GM21390 (cell line): ENCODE measurements around the gene DMGDH.

Source experiments
- ATAC-seq: cut with Tn5 transposase; IDR thresholded peaks from one replicate; pipeline ENCODE4 v1.9.1; 2021; ENCODE audit not compliant: unreplicated experiment

Gene DMGDH

DNA sequence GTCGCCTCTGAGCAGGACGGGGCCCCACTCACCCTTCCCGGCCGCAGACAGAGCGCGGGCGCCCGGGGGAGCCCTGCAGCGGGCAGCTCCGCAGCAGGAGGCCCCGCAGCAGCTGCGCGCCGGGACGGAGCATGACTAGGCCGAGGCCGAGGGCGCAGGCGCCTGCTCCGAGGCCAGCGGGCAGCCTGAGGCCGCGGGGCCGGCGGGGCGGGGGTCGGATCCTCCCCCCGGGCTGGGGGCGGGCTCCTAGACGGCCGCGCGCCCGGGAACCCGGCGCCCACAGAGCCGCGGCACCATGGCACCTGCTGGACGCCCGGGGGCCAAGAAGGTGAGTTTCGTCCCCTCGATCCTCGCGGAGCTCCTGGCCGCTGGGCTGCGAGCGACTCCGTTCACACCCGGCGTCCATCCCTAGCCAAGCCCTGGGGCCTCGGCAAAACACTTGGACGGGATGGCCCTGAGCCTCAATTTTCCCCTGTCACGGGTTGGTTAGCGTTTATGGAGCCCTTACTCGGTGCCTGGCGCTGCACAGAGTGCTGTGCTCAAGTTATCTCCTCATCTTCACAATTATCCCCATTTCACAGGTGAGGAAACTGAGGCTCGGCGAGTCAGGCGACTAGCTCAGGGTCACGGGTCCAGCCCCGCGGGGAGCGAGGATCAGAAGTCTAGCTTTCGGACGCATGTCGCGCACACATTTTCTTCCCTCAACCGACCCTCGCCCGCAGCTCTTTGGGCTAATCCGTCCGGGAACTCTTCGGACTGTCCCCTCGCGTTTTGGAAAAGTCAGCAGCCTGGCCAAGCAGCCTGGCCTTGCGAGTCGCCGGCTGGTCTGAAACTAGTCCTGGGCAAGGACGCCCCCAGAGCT, at the start of gene DMGDH, which contains the start of gene BHMT2:
Gene DMGDH (minus strand): TSS at position 187 of the 862 bp plus-strand sequence. CDS start 54 bp downstream, at position 133.
Gene BHMT2 (plus strand): TSS at position 280 of the 862 bp plus-strand sequence. CDS start 16 bp downstream, at position 296.
- no peak for ATAC-seq

- ATAC-seq = no peak
These were observed 43.2 kb upstream of the DMGDH start for GRCh38 chr5:79112703-79113058.

DNA sequence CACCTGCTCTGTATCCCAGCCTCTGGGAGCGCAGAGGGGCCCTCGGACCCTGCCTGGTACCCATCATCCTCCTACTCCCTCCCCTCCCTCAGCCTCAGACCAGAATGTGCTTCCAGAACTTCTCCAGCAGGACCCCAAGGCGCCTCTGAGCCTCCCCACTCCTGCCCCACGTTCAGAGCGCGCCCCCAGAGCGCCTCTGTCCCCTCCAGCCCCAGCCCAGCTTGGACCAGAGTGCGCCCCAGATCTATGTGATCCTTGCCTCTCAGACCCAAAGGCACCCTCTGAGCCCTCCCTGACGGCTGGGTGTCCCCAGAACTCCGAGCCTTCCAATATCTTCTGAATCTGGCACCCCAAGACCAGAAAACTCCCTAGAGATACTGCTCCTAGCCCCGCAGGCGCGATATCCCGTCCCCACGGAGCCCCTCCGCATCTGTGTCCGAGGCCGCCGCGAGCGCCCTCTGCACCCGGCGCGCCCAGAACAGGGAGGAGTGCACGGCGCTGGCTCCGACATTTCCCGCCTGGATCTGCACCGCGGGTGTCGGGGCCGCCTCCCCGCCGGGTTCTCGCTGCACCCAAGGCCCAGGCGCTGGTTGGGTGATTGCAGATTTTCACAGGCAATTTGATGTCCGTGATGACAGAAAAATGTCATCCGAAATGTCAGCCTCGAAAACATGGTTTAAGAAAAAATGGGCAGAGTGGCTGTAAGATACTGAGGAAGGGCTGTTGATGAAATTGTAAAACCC, 42.7 kb upstream of the DMGDH start:
- no peak for ATAC-seq

GRCh38 chr5:79111387-79111959, 42.0 kb upstream of the DMGDH start, which contains the start of gene BHMT:
TSS of gene BHMT (plus strand) at chr5:79111809. CDS start at chr5:79111886, 77 bp downstream.
- no peak for ATAC-seq

DNA sequence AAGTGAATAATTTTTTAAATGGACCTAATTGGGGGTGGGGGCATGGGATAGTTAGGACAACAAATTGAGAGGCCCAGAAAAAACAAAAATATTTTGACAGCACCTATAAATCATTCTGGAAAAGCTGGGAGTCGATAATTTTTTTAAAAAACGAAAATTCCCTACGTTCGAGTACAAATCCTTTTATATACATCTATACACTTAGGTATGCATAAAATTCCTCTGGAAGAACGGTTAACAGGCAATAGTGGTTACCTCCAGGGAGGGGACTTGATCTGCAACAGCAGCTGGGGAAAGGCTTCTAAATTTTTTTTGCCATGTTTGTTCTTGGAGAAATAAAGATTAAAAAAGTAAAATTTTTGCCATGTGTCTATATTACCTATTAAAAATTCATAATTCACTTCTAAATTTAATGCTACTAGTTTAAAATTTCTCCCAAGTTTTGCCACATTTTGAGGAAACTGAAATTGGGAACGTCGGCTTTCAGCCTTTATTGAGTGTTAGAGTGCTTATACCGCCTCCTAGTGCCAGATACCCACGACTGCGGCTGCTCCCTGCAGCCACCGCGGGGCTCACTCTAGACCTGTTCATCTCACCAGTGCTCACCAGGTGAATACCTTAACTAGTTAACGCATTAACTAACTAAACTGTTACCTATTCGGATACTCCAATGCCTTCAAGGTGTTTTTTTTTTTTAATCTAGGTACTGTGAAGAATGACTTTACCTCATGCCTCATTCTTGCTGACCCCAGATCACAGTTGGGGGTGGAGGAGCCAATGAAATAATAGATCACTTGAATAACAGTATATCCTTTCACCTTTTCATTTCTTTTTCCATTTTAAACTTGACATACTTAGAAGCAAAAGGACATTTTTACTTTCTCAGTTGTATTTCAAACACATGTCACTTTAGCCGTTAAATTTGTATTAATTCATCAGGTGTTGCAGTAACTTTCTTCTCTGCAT, 40.3 kb upstream of the DMGDH start:
- ATAC-seq = no peak

- ATAC-seq = no peak
These were observed 39.3 kb upstream of the DMGDH start for GRCh38 chr5:79108792-79109191.

GRCh38 chr5:79108086-79108485, 38.6 kb upstream of the DMGDH start:
- no peak for ATAC-seq

DNA sequence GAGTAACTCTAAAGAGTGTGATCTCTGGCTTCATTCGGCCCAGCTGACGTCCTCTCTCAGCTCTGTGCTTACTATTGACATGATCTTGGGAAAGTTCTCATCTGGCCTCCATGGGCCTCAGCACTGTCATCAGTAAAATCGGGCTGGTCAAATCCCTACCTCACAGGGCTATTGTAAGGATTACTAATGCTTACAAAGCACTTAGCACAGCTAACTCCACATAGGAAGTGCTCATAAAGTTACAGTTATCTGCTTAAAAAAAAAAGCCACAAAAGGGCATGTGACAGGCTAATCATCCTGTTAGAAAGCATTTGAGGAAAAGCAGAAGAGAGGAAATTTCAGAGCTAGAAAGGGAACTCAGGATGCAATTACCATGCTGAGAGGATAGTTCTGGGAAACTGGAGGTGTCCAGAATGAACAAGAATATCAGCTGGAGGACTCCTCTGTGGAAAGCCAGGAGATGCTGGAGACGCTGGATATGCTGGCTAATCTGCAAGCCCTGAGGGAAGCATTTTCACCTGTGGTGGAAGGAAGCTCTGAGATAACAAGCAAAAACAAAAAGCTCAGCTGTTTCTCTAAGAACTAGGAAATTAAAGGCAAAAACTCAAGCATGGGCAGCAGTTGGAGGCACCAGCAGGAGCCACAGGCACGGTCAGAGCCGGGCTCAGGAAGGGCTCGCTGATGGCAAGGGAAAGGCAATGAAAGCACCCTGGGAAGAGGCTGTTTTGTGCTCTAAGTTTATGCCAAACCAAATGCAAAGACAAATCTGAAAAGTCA, 37.7 kb upstream of the DMGDH start:
- ATAC-seq = no peak

GRCh38 chr5:79105868-79106267, 36.4 kb upstream of the DMGDH start:
- ATAC-seq = no peak

DNA sequence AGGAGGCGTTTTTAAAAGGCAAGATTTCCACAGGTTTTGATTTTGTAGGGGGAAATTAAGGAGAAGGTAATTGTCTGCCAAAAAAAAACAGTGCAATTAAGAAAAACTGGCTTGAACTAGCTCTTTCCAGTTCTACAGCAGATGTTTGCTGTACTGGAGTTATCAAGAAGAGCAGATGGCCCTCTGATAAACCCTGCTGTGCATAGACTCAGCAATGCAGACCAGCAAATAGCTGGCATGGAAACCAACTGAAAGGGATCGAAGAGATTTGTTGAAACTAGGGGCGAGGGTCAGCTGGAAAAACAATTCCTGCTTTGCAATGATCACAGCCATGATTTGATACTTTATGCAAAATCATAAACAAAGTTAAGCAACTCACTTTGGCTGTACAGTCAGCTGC, 24.3 kb upstream of the DMGDH start:
- no peak for ATAC-seq

- ATAC-seq = no peak
These were observed 21.6 kb upstream of the DMGDH start for GRCh38 chr5:79091064-79091463.

DNA sequence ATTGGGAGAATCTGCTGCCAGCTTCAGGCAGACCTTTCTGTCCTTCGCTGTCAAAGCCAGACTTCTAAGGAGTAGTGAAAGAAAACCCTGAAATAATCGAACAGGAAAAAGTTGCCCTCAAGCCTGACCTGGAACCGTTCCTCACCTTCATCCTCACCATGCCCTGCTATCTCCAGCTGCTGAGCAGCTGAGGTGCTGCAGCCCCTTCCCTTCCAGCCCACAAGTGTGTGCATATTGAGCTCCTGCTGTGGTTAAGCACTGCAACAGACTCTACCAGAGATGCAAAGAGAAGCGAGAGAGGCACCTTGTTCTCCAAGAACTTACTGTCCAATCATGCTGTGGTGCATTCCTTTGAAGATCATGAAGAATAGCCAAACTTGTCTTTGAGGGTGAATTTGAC, 19.0 kb upstream of the DMGDH start:
- no peak for ATAC-seq

DNA sequence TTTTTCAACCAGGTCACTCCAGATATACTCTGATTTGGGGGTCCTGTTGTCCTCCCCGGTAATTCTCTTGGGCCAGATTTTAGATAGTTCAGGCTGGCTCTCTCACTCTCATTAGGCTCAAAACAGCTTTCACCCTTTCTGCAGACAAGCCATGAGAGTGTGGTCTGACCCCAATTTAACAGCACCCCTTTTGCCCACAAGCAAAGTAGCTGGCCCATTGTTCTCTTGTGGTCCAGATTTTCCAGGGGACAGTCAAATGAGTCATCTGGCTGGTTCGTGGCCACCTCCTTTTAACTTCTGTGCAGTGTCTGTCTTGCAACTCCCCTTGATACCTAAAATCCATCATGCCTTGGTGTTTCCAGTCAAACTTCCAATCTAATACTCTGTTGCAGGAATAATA, 16.6 kb upstream of the DMGDH start:
- no peak for ATAC-seq

GRCh38 chr5:79081779-79082178, 12.3 kb upstream of the DMGDH start:
- ATAC-seq = no peak

DNA sequence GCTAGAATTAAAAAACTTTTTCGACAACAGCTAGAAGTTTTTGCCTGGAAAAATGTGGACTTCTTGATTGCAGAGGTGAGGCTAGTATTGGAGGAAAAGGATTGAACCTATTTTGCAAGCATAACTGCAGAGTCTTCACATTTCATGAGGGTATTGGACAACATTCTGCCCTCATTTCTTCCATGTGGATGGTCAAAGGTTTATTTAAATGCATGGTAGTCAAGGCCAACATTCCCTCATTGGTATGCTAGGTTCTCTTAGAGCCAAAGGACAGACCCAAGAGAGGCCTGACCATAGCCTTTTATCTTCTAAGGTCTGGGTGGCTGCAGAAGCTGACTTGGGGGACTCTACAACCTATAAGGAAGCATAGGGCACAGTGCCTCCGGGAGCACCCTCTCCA, 11.3 kb upstream of the DMGDH start:
- ATAC-seq = no peak

DNA sequence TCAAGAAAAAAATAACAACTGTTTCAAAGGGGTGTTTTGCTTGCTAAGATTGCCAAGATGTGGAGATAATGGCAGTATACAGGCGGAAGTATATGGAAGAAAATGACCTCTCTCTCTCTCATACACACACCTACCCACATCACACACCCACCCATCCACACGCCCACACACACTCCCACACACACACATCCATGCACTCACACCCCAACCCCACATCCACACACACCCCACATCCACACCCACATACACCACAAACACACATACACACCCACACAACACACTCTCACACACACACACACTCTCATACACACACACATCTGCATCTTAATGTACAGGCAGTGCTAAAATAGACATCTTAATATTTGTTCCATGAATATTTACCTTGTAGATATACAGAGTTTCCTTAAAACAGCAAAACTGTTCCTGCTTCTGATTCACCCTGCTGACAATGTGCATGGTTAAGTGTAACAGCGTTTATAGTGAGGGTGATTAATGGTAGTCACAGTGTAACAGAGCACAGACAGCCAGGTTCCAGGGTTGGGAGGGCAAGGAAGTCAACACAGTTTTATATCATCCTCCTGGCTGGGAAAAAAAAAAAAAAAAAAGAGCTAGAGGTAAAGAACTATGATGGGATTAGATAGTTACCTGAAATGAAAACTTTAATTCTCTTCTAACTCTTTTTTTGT, 8.3 kb upstream of the DMGDH start:
- ATAC-seq = no peak

DNA sequence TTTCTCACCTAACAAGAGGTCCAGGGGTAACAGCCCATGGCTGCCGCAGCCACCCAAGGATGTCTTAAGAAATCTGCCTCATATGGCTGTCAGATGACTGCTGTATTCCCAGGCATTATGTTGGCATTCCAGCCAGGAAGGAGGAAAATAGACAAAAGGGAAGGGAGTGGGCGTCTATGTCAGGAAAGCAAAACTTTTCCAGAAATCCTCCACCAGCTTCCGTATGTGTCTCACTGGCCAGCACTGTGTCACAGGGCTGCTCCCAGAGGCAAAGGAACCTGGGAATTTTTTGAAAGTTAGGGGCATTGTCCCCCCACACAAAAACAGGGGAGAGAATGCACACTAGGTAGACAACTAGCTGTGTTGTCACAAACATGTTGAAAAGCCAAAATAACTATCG, 7.3 kb upstream of the DMGDH start:
- ATAC-seq = no peak

- ATAC-seq = no peak
These were observed 6.4 kb upstream of the DMGDH start for GRCh38 chr5:79075646-79076426.
